Measurements from ENCODE around the gene MESP1. TPM values are rescaled to one million over a fixed set of nuclear protein-coding genes. Genes with fewer than 3 reads are reported as not detected.

Gene MESP1
- total and polyA plus RNA-seq, 2 of the 8 experiments (the other 6 are each of a cell fraction or from before 2014, with no cell fraction given): 0.15 to 0.23 TPM

DNA sequence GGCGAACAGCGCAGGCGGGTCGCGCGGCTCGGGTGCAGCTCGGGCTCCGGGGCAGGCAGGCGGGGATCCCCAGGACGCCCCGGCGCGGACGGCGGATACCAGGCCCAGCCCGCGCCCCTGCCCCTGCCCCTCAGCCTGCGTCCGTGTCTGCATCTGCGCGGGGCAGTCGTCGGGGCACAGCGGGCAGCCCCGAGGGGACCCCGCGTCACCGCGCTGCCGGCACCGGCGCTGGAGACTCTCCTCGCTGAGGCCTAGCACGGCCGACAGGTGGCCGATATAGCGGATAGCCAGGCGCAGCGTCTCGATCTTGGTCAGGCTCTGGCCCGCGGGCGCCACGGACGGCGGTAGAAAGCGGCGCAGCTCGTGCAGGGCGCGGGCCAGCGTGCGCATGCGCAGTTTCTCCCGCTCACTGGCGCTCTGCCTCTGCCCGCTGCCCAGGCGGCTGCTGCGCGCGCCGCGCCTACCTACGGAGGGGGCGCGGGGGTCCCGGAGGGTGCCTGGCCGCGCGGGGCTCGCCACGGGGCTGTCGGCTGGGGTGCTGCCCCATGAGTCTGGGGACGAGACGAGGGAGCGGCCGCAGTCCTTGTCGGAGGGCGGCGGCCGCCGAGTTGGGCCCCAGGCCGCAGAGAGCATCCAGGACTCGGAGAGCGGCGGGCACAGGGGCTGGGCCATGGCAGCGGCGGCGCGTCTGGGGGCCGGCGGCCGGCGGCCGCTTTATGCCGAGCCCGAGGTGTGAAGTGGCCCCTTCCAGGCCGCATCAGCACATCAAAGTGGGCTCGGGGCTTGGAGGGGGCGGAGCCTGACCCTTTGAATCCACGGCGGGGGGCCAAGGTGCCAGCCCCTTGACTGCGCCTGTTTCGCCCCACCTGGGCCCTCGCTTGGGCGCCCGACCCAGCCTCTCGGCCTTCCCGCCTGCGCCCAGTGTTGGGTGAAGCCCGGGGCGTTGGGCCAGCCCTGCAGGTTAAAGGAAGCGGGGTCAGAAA is at the start of gene MESP1 (continued):
- TF ChIP-seq SUZ12 (IDR thresholded peaks at IDR 0.05; ENCODE audit: low read length): peak; percentile 63
- TF ChIP-seq BACH1 (IDR thresholded peaks at IDR 0.05; ENCODE audit: low read length): no peak
- no peak for TF ChIP-seq RNF2 (IDR thresholded peaks at IDR 0.05; ENCODE audit: borderline replicate concordance, low read depth, low read length, missing control alignments, poor library complexity, severe bottlenecking)
- no peak for TF ChIP-seq CEBPB (IDR thresholded peaks at IDR 0.05; ENCODE audit: low read depth, low read length)
- 0 out of 2 replicates have a peak, but pooled peaks have one; percentile 26 for TF ChIP-seq PHF8 (conservative IDR thresholded peaks at IDR 0.05; ENCODE audit: low read depth, low read length)
- TF ChIP-seq EZH2 (IDR thresholded peaks at IDR 0.05; ENCODE audit: low read depth, low read length, severe bottlenecking): no peak
- TF ChIP-seq, protein P1, sequence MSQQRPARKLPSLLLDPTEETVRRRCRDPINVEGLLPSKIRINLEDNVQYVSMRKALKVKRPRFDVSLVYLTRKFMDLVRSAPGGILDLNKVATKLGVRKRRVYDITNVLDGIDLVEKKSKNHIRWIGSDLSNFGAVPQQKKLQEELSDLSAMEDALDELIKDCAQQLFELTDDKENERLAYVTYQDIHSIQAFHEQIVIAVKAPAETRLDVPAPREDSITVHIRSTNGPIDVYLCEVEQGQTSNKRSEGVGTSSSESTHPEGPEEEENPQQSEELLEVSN (IDR thresholded peaks at IDR 0.05): peak; percentile 88
- TF ChIP-seq, protein P2, sequence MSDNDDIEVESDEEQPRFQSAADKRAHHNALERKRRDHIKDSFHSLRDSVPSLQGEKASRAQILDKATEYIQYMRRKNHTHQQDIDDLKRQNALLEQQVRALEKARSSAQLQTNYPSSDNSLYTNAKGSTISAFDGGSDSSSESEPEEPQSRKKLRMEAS (IDR thresholded peaks at IDR 0.05): peak; percentile 88
